ENCODE measurements around the gene ASMT. TPM values are rescaled to one million over a fixed set of nuclear protein-coding genes. Genes with fewer than 3 reads are reported as not detected.

The ASMT gene
- polyA plus RNA-seq, 1 of the 3 experiments (the other 2 are of a cell fraction), result 0.26 TPM

DNA sequence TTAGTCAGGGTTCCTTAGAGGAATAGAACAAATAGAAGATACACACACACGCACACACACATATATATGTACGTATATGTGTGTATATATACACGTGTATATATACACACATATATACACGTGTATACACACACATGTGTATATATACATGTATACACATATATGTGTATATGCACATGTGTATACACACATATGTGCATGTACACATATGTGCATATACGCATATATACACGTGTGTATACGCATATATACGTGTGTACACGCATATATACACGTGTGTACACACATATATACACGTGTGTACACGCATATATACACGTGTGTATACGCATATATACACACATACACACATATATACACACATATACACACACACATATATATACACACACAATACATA, 41.5 kb downstream of the ASMT start:
- H3K79me2 ChIP-seq (ENCODE audit: insufficient read depth), result no peaks in the 10 kb centered on the region
- no peaks in the 10 kb centered on the region for H3K9me2 ChIP-seq
- H3K9me3 ChIP-seq, result no peaks in the 10 kb centered on the region
- no peaks in the 10 kb centered on the region for H3K27me3 ChIP-seq (ENCODE audit: insufficient read depth)
- TF ChIP-seq FOXM1 (IDR thresholded peaks at IDR 0.05; ENCODE audit: low read depth) (no peak), GABPA (IDR thresholded peaks at IDR 0.05; ENCODE audit: low read depth) (no peak), CHD2 (IDR thresholded peaks at IDR 0.05; ENCODE audit: low read length, partially characterized antibody) (no peak), RXRA (IDR thresholded peaks at IDR 0.05; ENCODE audit: borderline replicate concordance, low read depth) (no peak), TCF12 (IDR thresholded peaks at IDR 0.05) (no peak), GATA2 (CRISPR knock-in tag; IDR thresholded peaks at IDR 0.05) (no peak), EP300 (IDR thresholded peaks at IDR 0.05; ENCODE audit: borderline replicate concordance in 1 of 2, low read depth in 1 of 2, low read length in 1 of 2) (no peak), RAD21 (IDR thresholded peaks at IDR 0.05; ENCODE audit: low read length) (no peak), TAF1 (IDR thresholded peaks at IDR 0.05; ENCODE audit: borderline replicate concordance, low read depth, low read length) (no peak), RFX5 (IDR thresholded peaks at IDR 0.05; ENCODE audit: low read length) (no peak), EZH2phosphoT487 (IDR thresholded peaks at IDR 0.05; ENCODE audit: borderline replicate concordance, low read depth) (no peak), USF2 (IDR thresholded peaks at IDR 0.05; ENCODE audit: borderline replicate concordance, low read depth, low read length) (no peak), TEAD4 (IDR thresholded peaks at IDR 0.05; ENCODE audit: borderline replicate concordance, insufficient read depth) (no peak), MXI1 (IDR thresholded peaks at IDR 0.05; ENCODE audit: low read depth, low read length) (no peak), MEF2A (IDR thresholded peaks at IDR 0.05; ENCODE audit: borderline replicate concordance, low read depth) (no peak), ELF1 (IDR thresholded peaks at IDR 0.05) (no peak)
- TF ChIP-seq, protein P1, sequence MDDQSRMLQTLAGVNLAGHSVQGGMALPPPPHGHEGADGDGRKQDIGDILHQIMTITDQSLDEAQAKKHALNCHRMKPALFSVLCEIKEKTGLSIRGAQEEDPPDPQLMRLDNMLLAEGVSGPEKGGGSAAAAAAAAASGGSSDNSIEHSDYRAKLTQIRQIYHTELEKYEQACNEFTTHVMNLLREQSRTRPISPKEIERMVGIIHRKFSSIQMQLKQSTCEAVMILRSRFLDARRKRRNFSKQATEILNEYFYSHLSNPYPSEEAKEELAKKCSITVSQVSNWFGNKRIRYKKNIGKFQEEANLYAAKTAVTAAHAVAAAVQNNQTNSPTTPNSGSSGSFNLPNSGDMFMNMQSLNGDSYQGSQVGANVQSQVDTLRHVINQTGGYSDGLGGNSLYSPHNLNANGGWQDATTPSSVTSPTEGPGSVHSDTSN (IDR thresholded peaks at IDR 0.05), result no peak
- TF ChIP-seq, protein P2, sequence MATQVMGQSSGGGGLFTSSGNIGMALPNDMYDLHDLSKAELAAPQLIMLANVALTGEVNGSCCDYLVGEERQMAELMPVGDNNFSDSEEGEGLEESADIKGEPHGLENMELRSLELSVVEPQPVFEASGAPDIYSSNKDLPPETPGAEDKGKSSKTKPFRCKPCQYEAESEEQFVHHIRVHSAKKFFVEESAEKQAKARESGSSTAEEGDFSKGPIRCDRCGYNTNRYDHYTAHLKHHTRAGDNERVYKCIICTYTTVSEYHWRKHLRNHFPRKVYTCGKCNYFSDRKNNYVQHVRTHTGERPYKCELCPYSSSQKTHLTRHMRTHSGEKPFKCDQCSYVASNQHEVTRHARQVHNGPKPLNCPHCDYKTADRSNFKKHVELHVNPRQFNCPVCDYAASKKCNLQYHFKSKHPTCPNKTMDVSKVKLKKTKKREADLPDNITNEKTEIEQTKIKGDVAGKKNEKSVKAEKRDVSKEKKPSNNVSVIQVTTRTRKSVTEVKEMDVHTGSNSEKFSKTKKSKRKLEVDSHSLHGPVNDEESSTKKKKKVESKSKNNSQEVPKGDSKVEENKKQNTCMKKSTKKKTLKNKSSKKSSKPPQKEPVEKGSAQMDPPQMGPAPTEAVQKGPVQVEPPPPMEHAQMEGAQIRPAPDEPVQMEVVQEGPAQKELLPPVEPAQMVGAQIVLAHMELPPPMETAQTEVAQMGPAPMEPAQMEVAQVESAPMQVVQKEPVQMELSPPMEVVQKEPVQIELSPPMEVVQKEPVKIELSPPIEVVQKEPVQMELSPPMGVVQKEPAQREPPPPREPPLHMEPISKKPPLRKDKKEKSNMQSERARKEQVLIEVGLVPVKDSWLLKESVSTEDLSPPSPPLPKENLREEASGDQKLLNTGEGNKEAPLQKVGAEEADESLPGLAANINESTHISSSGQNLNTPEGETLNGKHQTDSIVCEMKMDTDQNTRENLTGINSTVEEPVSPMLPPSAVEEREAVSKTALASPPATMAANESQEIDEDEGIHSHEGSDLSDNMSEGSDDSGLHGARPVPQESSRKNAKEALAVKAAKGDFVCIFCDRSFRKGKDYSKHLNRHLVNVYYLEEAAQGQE (IDR thresholded peaks at IDR 0.05; ENCODE audit: low read depth, low read length), result no peak
- TF ChIP-seq, protein P3, sequence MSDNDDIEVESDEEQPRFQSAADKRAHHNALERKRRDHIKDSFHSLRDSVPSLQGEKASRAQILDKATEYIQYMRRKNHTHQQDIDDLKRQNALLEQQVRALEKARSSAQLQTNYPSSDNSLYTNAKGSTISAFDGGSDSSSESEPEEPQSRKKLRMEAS (IDR thresholded peaks at IDR 0.05; ENCODE audit: low read depth), result no peak
- TF ChIP-seq, protein P4, sequence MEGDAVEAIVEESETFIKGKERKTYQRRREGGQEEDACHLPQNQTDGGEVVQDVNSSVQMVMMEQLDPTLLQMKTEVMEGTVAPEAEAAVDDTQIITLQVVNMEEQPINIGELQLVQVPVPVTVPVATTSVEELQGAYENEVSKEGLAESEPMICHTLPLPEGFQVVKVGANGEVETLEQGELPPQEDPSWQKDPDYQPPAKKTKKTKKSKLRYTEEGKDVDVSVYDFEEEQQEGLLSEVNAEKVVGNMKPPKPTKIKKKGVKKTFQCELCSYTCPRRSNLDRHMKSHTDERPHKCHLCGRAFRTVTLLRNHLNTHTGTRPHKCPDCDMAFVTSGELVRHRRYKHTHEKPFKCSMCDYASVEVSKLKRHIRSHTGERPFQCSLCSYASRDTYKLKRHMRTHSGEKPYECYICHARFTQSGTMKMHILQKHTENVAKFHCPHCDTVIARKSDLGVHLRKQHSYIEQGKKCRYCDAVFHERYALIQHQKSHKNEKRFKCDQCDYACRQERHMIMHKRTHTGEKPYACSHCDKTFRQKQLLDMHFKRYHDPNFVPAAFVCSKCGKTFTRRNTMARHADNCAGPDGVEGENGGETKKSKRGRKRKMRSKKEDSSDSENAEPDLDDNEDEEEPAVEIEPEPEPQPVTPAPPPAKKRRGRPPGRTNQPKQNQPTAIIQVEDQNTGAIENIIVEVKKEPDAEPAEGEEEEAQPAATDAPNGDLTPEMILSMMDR (IDR thresholded peaks at IDR 0.05), result no peak
- H3K4me2 ChIP-seq, result no peak overlapping the region
- CTCF ChIA-PET, result no interaction called here
- H2AFZ ChIP-seq (ENCODE audit: low read depth), result no peak overlapping the region
- H3F3A ChIP-seq (replicated peaks; ENCODE audit: insufficient read depth), result no peaks in the 10 kb centered on the region
- 40% methylated on average over 14 of the region's 14 CpGs for WGBS (ENCODE audit: low lambda C conversion rate)
- H3K4me1 ChIP-seq (ENCODE audit: control insufficient read depth in 1 of 2, insufficient read depth in 2 of 2, low read depth in 1 of 2, low read length in 1 of 2), result no peaks in the 10 kb centered on the region
- H3K9ac ChIP-seq, result no peak overlapping the region
- POLR2A ChIA-PET, result no interaction called here
- no peaks in the 10 kb centered on the region for H4K20me1 ChIP-seq (ENCODE audit: insufficient read depth)
- H3K36me3 ChIP-seq (replicated peaks in 1 of 2; ENCODE audit: control insufficient read depth in 1 of 2, insufficient read depth in 2 of 2, low read length in 1 of 2), result no peaks in the 10 kb centered on the region
- no peak overlapping the region for H3K4me3 ChIP-seq (ENCODE audit: low read depth in 2 of 2, low read length in 1 of 2)
- no peak for DNase-seq
- H3K27ac ChIP-seq (ENCODE audit: low read depth in 2 of 2, low read length in 1 of 2), result no peak overlapping the region

Measured in SK-N-SH (cell line).